GM12874 (cell line): Measurements from ENCODE around the gene TEDDM1.

Source experiments
- TF ChIP-seq, protein P1 (sequence below): IDR thresholded peaks from 2 replicates; pipeline ENCODE4 v1.5.1; 2011; ENCODE audit warnings: low read depth, mild to moderate bottlenecking, control low read depth, low read length, moderate library complexity; ENCODE audit not compliant: insufficient read depth

Gene TEDDM1

DNA sequence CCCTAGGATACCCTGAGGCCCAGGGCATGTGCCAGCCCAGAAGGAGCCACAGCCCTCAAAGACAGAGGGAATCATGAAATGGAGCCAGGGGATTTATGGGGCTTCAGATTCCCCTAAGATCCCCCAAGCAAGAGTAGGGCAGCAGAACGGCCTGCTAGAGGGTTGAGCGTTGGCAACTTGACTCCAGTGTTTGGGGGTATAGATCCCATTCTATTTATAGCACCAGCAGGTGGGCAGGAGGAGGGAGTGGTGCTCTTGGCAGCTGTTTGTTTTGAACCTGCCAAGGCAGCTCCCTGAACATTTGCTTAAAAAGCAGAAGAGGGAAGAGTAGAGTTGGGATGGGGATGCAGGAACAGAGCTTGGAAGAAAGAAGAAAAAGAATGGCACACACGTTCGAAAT, 42.6 kb downstream of the TEDDM1 start:
- TF ChIP-seq, protein P1, sequence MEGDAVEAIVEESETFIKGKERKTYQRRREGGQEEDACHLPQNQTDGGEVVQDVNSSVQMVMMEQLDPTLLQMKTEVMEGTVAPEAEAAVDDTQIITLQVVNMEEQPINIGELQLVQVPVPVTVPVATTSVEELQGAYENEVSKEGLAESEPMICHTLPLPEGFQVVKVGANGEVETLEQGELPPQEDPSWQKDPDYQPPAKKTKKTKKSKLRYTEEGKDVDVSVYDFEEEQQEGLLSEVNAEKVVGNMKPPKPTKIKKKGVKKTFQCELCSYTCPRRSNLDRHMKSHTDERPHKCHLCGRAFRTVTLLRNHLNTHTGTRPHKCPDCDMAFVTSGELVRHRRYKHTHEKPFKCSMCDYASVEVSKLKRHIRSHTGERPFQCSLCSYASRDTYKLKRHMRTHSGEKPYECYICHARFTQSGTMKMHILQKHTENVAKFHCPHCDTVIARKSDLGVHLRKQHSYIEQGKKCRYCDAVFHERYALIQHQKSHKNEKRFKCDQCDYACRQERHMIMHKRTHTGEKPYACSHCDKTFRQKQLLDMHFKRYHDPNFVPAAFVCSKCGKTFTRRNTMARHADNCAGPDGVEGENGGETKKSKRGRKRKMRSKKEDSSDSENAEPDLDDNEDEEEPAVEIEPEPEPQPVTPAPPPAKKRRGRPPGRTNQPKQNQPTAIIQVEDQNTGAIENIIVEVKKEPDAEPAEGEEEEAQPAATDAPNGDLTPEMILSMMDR = no peak

DNA sequence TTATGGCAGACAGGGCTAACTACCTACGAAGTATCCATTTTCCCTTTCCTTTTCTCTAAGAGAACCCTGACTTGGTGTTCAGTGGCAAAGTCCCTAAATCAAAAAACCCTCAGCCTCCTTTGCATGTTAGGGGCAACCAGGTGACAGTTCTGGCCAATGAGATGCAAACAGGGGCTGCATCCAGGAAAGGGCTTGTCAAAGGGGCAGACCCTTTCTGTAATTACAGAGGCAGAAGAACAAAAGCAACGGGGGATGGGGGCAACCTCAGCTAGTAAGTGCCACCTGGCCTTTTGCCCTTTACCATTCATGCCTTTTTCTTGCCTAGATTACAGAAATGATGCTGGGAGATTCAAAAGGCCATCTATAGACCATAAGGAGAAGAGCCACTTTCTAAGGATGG, 43.3 kb downstream of the TEDDM1 start:
- TF ChIP-seq, protein P1 = no peak

DNA sequence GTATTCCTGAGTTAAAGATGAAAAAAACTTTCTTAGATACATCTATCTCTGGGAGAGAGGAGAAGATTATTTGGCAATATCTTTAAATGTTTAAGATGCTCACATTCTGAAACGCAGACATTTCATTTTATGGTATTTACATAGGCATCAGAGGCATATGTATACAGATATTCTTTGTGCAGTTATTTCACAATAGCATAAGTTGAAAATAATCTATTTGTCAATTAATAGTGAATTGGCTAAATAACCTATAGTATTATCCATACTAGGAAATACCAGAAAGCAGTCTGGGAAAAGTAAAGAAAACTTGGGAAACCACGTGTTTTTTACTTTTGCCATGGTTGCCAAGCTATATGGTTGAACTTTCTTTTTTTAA, 44.8 kb downstream of the TEDDM1 start:
- TF ChIP-seq, protein P1 = no peak

DNA sequence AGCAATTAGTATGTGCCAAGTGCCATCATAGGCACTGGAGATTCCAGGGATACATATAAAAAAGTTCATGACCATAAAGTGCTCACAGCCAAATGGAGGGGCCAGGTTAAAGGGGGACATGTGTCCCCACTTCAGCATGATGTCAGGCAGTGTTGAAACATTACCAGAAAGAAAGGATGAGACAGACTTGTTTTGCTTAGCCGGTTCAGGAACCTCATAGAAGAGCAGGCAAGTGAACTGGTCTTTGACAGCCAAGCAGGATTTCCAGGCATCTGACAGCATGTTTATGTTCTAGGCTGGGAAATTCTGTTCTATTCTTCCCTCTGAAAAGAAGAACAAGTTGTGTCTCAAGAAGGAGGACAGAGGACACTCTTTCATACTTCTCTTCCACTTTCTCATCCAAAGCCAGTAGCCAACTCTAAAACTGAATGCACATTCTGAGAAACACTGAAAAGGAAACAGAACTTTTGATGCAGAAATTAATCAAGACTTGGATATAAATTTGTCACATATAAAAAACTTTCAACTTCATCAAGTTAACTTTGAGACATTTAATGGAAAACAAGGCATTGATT, 48.6 kb downstream of the TEDDM1 start:
- TF ChIP-seq, protein P1 = no peak

DNA sequence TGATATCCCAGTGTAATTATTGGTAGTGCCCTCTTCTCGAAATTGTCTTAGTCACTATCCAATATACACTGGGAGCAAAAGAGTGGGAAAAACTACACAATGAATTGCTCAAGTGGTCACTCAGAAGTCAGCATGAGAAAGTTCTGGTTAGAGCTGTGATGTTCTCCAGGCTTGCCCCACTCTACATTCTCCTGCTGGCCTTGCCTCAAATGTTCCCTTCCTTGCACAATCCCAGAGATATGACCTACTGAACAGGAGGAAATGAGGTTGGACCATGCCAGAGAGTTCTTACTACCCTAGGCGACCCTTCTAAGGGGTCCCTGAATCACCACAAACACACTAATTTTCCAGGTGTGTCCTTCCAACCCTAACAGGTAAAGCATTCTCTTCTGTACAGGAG, 49.6 kb downstream of the TEDDM1 start:
- TF ChIP-seq, protein P1 = no peak

DNA sequence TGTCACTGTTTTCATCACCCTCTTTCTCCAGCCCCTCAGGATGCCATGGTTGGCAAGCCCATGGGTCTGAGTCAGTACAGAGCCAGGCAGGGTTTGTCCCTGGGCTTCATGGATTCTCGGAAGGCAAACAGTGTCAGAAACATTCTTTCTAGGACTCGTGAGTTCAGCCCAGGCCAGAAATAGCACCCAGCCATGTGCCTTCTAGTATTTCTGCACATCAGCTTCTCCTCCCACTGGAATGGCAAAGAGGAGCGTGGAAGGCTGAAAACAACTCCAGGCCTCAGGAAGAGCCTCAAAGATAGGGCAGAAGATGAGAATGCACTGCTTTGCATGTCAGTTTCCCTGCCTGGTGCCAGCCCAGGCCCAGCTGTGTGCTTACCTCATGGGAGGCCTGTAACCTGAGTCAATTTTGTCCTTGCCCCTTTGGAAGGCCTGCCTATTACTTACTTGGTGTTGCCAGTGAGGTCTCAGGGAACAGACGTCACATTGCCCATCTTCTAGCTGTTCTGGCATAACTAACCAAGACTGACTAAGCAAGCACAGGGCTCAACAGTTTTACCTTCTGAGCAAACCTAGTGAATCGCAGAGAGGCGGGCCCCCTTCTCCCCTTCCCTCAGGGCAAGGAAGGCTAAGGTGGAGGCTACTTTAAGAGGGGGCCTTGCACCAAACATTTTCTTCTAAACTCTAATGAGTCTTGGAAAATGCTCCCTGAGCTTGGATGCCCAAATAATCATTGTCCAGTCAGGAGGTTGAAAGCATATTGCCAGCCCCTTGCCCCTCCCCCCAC, 51.3 kb downstream of the TEDDM1 start:
- TF ChIP-seq, protein P1 = no peak
